Measurements from ENCODE around the gene TMEM106C. TPM values are rescaled to one million over a fixed set of nuclear protein-coding genes. Genes with fewer than 3 reads are reported as not detected.

The TMEM106C gene
- polyA plus RNA-seq, 1 donor (not counting 4 experiments of a cell fraction or from before 2014, with no cell fraction given), result 134 TPM

DNA sequence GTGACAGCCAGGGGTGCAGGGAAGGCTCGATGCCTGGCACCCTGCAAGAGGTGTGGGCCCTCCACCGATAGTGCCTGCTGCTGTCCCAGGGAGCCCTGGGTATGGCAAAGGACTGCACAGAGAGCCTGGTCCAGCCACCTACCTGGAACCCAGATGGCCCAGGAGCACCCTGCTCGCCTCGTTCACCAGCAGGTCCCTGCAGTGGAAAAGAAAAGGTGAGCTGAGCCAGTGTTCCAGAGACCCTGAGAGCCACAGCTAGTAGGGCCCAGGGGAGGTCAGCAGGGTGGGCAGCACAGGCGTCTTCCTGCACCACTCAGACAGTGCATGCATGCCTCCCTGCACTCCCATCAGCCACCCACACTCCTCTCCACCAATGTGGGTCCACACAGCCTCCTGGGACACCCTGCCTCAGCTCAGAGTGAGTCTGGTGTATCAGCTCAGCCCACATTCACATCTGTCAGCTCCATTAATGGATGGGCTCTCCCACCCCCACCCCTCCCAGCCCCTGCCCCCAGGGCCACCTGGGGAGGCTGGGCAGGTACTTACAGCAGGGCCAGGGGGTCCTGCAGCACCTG lies 20.2 kb downstream of the TMEM106C start:
- DNase-seq (ENCODE audit: low read depth, low spot score), result no peak
- Histone ChIP-seq H3K36me3 (ENCODE audit: control insufficient read depth in 2 of 2, extremely low read depth in 1 of 2, insufficient read depth in 2 of 2, low read length in 2 of 2) (no peaks in the 10 kb centered on the region), H3K79me2 (ENCODE audit: control insufficient read depth, insufficient read depth, low read length) (no peaks in the 10 kb centered on the region), H3K9ac (ENCODE audit: control insufficient read depth, extremely low read depth, insufficient read depth, low read length) (no peak overlapping the region), H2AFZ (ENCODE audit: control insufficient read depth, low read length) (no peak overlapping the region), H3K4me2 (ENCODE audit: control insufficient read depth, extremely low read depth, insufficient read depth, low read depth, low read length) (no peak overlapping the region), H3K27me3 (ENCODE audit: control insufficient read depth, extremely low read depth, insufficient read depth, low read length) (peaks cover 29% of the 10 kb centered on the region), H4K20me1 (ENCODE audit: control insufficient read depth, extremely low read depth, insufficient read depth, low read length) (peaks cover 3% of the 10 kb centered on the region), H3K9me3 (ENCODE audit: control insufficient read depth, low read depth, low read length) (no peaks in the 10 kb centered on the region), H3K4me3 (ENCODE audit: control insufficient read depth in 2 of 3, extremely low read depth in 1 of 3, insufficient read depth in 2 of 3, low read depth in 1 of 3, low read length in 3 of 3) (no peak overlapping the region), H3K27ac (ENCODE audit: control insufficient read depth, insufficient read depth, low read length) (no peak overlapping the region), H3K9me1 (ENCODE audit: control insufficient read depth, extremely low read depth, insufficient read depth, low read length) (no peaks in the 10 kb centered on the region), H3K4me1 (ENCODE audit: control insufficient read depth, extremely low read depth, insufficient read depth, low read length) (no peaks in the 10 kb centered on the region)
- dilution Hi-C loops (cut with MboI; ENCODE audit: extremely low pct_ligation_motif_present, low sequenced_read_pairs), result no loop called here
- TF ChIP-seq EZH2 (IDR thresholded peaks at IDR 0.05; ENCODE audit: low read length), result no peak
- TF ChIP-seq, protein P1, sequence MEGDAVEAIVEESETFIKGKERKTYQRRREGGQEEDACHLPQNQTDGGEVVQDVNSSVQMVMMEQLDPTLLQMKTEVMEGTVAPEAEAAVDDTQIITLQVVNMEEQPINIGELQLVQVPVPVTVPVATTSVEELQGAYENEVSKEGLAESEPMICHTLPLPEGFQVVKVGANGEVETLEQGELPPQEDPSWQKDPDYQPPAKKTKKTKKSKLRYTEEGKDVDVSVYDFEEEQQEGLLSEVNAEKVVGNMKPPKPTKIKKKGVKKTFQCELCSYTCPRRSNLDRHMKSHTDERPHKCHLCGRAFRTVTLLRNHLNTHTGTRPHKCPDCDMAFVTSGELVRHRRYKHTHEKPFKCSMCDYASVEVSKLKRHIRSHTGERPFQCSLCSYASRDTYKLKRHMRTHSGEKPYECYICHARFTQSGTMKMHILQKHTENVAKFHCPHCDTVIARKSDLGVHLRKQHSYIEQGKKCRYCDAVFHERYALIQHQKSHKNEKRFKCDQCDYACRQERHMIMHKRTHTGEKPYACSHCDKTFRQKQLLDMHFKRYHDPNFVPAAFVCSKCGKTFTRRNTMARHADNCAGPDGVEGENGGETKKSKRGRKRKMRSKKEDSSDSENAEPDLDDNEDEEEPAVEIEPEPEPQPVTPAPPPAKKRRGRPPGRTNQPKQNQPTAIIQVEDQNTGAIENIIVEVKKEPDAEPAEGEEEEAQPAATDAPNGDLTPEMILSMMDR (optimal IDR thresholded peaks at IDR 0.05 in 1 of 3, IDR thresholded peaks at IDR 0.05 in 1 of 3, conservative IDR thresholded peaks at IDR 0.05 in 1 of 3; ENCODE audit: extremely low read depth in 1 of 3, insufficient read depth in 2 of 3, low read length in 3 of 3), result no peak
- no peak for FAIRE-seq

DNA sequence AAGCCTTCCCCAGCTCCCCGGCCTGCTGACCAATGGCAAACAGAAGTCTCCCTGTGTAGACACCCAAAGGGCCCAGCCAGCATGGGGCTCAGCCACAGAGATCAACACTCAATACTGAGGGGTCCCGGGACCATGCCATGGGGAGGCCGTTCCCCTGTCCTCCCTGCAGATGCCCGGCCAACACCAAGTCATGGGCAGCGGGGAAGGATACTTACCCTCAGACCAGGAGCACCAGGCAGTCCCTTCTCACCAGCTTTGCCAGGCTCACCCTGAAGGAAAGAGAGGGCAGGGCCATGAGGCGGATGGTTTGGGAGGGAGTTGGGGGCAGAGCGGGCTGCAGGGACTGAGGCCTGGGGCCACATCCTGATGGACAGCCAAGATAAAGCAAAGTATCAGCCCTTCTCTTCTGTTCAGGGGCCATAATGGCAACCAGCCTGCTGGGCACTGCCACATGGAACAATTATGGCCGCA lies 21.0 kb downstream of the TMEM106C start:
- H3K79me2 ChIP-seq (ENCODE audit: control insufficient read depth, insufficient read depth, low read length), result no peaks in the 10 kb centered on the region
- no peaks in the 10 kb centered on the region for H3K9me1 ChIP-seq (ENCODE audit: control insufficient read depth, extremely low read depth, insufficient read depth, low read length)
- FAIRE-seq, result no peak
- dilution Hi-C loops (cut with MboI; ENCODE audit: extremely low pct_ligation_motif_present, low sequenced_read_pairs), result no loop called here
- H3K27ac ChIP-seq (ENCODE audit: control insufficient read depth, insufficient read depth, low read length), result no peak overlapping the region
- TF ChIP-seq, protein P1 (optimal IDR thresholded peaks at IDR 0.05 in 1 of 3, IDR thresholded peaks at IDR 0.05 in 1 of 3, conservative IDR thresholded peaks at IDR 0.05 in 1 of 3; ENCODE audit: extremely low read depth in 1 of 3, insufficient read depth in 2 of 3, low read length in 3 of 3), result no peak
- no peak for TF ChIP-seq EZH2 (IDR thresholded peaks at IDR 0.05; ENCODE audit: low read length)
- H3K4me1 ChIP-seq (ENCODE audit: control insufficient read depth, extremely low read depth, insufficient read depth, low read length), result no peaks in the 10 kb centered on the region
- peaks cover 3% of the 10 kb centered on the region for H4K20me1 ChIP-seq (ENCODE audit: control insufficient read depth, extremely low read depth, insufficient read depth, low read length)
- H3K27me3 ChIP-seq (ENCODE audit: control insufficient read depth, extremely low read depth, insufficient read depth, low read length), result peaks cover 23% of the 10 kb centered on the region
- H3K9ac ChIP-seq (ENCODE audit: control insufficient read depth, extremely low read depth, insufficient read depth, low read length), result no peak overlapping the region
- no peaks in the 10 kb centered on the region for H3K36me3 ChIP-seq (ENCODE audit: control insufficient read depth in 2 of 2, extremely low read depth in 1 of 2, insufficient read depth in 2 of 2, low read length in 2 of 2)
- no peak for DNase-seq (ENCODE audit: low read depth, low spot score)
- no peaks in the 10 kb centered on the region for H3K9me3 ChIP-seq (ENCODE audit: control insufficient read depth, low read depth, low read length)
- no peak overlapping the region for H3K4me3 ChIP-seq (ENCODE audit: control insufficient read depth in 2 of 3, extremely low read depth in 1 of 3, insufficient read depth in 2 of 3, low read depth in 1 of 3, low read length in 3 of 3)
- H2AFZ ChIP-seq (ENCODE audit: control insufficient read depth, low read length), result no peak overlapping the region
- no peak overlapping the region for H3K4me2 ChIP-seq (ENCODE audit: control insufficient read depth, extremely low read depth, insufficient read depth, low read depth, low read length)

All from keratinocyte (primary cell).